ENCODE results near the gene VEPH1.
A peak's percentile ranks its signal among the peaks of the same experiment; 100 is the strongest.

Gene VEPH1

GRCh38 chr3:157469561-157470294, 33.5 kb downstream of the VEPH1 start:
- TF ChIP-seq CTCF (IDR thresholded peaks at IDR 0.05; ENCODE audit: low read depth, low read length, missing control alignments): no peak
- Histone ChIP-seq H3K4me3 (ENCODE audit: low read depth, low read length) (no peak overlapping the region), H3K27me3 (replicated peaks) (no peaks in the 10 kb centered on the region), H3K27ac (no peak overlapping the region), H3K36me3 (replicated peaks) (no peaks in the 10 kb centered on the region)
- in situ Hi-C loops (cut with HindIII; ENCODE audit: low pct_ligation_motif_present, low sequenced_read_pairs): no loop called here
- no peak for DNase-seq

- no peak for DNase-seq
- Histone ChIP-seq H3K4me3 (ENCODE audit: low read depth, low read length) (no peak overlapping the region), H3K27ac (no peak overlapping the region), H3K27me3 (replicated peaks) (no peaks in the 10 kb centered on the region), H3K36me3 (replicated peaks) (no peaks in the 10 kb centered on the region)
- no peak for TF ChIP-seq CTCF (IDR thresholded peaks at IDR 0.05; ENCODE audit: low read depth, low read length, missing control alignments)
- in situ Hi-C loops (cut with HindIII; ENCODE audit: low pct_ligation_motif_present, low sequenced_read_pairs): no loop called here
These were observed 36.0 kb downstream of the VEPH1 start for GRCh38 chr3:157467200-157467599.

GRCh38 chr3:157465741-157466140, 37.5 kb downstream of the VEPH1 start:
- in situ Hi-C loops (cut with HindIII; ENCODE audit: low pct_ligation_motif_present, low sequenced_read_pairs): no loop called here

GRCh38 chr3:157464321-157464720, 38.9 kb downstream of the VEPH1 start:
- no peak overlapping the region for H3K27ac ChIP-seq

More at GRCh38 chr3:157465741-157466140, 37.5 kb downstream of the VEPH1 start:
- Histone ChIP-seq H3K27me3 (replicated peaks) (no peaks in the 10 kb centered on the region), H3K36me3 (replicated peaks) (no peaks in the 10 kb centered on the region), H3K27ac (no peak overlapping the region), H3K4me3 (ENCODE audit: low read depth, low read length) (no peak overlapping the region)
- TF ChIP-seq CTCF (IDR thresholded peaks at IDR 0.05; ENCODE audit: low read depth, low read length, missing control alignments): no peak
- no peak for DNase-seq

GRCh38 chr3:157463816-157464215, 39.4 kb downstream of the VEPH1 start:
- H3K27me3 ChIP-seq (replicated peaks): no peaks in the 10 kb centered on the region
- H3K27ac ChIP-seq: no peak overlapping the region
- H3K4me3 ChIP-seq (ENCODE audit: low read depth, low read length): no peak overlapping the region
- H3K36me3 ChIP-seq (replicated peaks): no peaks in the 10 kb centered on the region
- no peak for DNase-seq
- TF ChIP-seq CTCF (IDR thresholded peaks at IDR 0.05; ENCODE audit: low read depth, low read length, missing control alignments): no peak
- in situ Hi-C loops (cut with HindIII; ENCODE audit: low pct_ligation_motif_present, low sequenced_read_pairs): no loop called here

More at GRCh38 chr3:157464321-157464720, 38.9 kb downstream of the VEPH1 start:
- Histone ChIP-seq H3K36me3 (replicated peaks) (no peaks in the 10 kb centered on the region), H3K4me3 (ENCODE audit: low read depth, low read length) (no peak overlapping the region), H3K27me3 (replicated peaks) (no peaks in the 10 kb centered on the region)
- in situ Hi-C loops (cut with HindIII; ENCODE audit: low pct_ligation_motif_present, low sequenced_read_pairs): no loop called here
- no peak for TF ChIP-seq CTCF (IDR thresholded peaks at IDR 0.05; ENCODE audit: low read depth, low read length, missing control alignments)
- peak; percentile 60 for DNase-seq

GRCh38 chr3:157460253-157460652, 43.0 kb downstream of the VEPH1 start:
- in situ Hi-C loops (cut with HindIII; ENCODE audit: low pct_ligation_motif_present, low sequenced_read_pairs): no loop called here
- peak overlapping the region; percentile 16 for H3K27ac ChIP-seq
- H3K4me3 ChIP-seq (ENCODE audit: low read depth, low read length): no peak overlapping the region
- peak; percentile 48 for DNase-seq
- no peak for TF ChIP-seq CTCF (IDR thresholded peaks at IDR 0.05; ENCODE audit: low read depth, low read length, missing control alignments)
- H3K36me3 ChIP-seq (replicated peaks): no peaks in the 10 kb centered on the region
- H3K27me3 ChIP-seq (replicated peaks): no peaks in the 10 kb centered on the region

Measured in brain microvascular endothelial cell (primary cell).